SJSA1 (cell line): Measurements from ENCODE around the gene CLIC3. TPM values are rescaled to one million over a fixed set of nuclear protein-coding genes. Genes with fewer than 3 reads are reported as not detected.

Experiments used
- DNase-seq, 2 experiments: peaks; one replicate each; pipeline ENCODE4 v3.0.0-alpha.2; 2015 to 2020; ENCODE audit warnings: low spot score in 2 of 2, low read depth in 1 of 2
- H3K27ac ChIP-seq: fragments of 250-450 bp; sonication (Bioruptor Pico); 2 replicates; pipeline ENCODE4 v1.5.1; 2020; ENCODE audit warnings: mild to moderate bottlenecking, moderate library complexity
- H3K27me3 ChIP-seq: fragments of 250-450 bp; sonication (Bioruptor Pico); replicated peaks from 2 replicates; pipeline ENCODE4 v1.5.1; 2020; ENCODE audit warnings: mild to moderate bottlenecking, moderate library complexity
- H3K36me3 ChIP-seq: fragments of 250-450 bp; sonication (Bioruptor Pico); 2 replicates; pipeline ENCODE4 v1.5.1; 2020; ENCODE audit warnings: mild to moderate bottlenecking
- H3K4me1 ChIP-seq: fragments of 250-450 bp; sonication (Bioruptor Pico); replicated peaks from 2 replicates; pipeline ENCODE4 v1.6.1; 2021; ENCODE audit warnings: mild to moderate bottlenecking
- H3K4me3 ChIP-seq: fragments of 250-450 bp; sonication (Bioruptor Pico); 2 replicates; pipeline ENCODE4 v1.5.1; 2020; ENCODE audit warnings: mild to moderate bottlenecking
- H3K9me3 ChIP-seq: fragments of 250-450 bp; sonication (Bioruptor Pico); replicated peaks from 2 replicates; pipeline ENCODE4 v1.5.1; 2020; ENCODE audit warnings: mild to moderate bottlenecking
- total RNA-seq: library from RNA; depleted of rRNA; stranded (reverse); fragments of >200 nt; shearing (Covaris generic); gene quantifications from 2 replicates; pipeline ENCODE4 v1.2.3, GENCODE V29; 2014

Gene CLIC3
- total RNA-seq, 1 experiment from 2014 or later, result 0.89 TPM

GRCh38 chr9:136960938-136961275 lies 35.5 kb downstream of the CLIC3 start:
- Histone ChIP-seq H3K9me3 (no peaks in the 10 kb centered on the region), H3K27me3 (peaks cover 3% of the 10 kb centered on the region; the same call in 1 of the 2 replicates), H3K27ac (no peak overlapping the region), H3K36me3 (no peaks in the 10 kb centered on the region), H3K4me1 (no peaks in the 10 kb centered on the region), H3K4me3 (no peak overlapping the region)
- DNase-seq, result no peak

GRCh38 chr9:136960212-136960937 lies 36.0 kb downstream of the CLIC3 start:
- Histone ChIP-seq H3K4me3 (no peak overlapping the region), H3K36me3 (no peaks in the 10 kb centered on the region), H3K27ac (no peak overlapping the region), H3K9me3 (no peaks in the 10 kb centered on the region), H3K4me1 (no peaks in the 10 kb centered on the region), H3K27me3 (no peaks in the 10 kb centered on the region)
- no peak for DNase-seq

GRCh38 chr9:136958898-136959850 lies 37.2 kb downstream of the CLIC3 start:
- Histone ChIP-seq H3K27me3 (no peaks in the 10 kb centered on the region), H3K9me3 (no peaks in the 10 kb centered on the region), H3K4me3 (no peak overlapping the region), H3K36me3 (no peaks in the 10 kb centered on the region), H3K4me1 (no peaks in the 10 kb centered on the region), H3K27ac (no peak overlapping the region)
- DNase-seq, result no peak

DNA sequence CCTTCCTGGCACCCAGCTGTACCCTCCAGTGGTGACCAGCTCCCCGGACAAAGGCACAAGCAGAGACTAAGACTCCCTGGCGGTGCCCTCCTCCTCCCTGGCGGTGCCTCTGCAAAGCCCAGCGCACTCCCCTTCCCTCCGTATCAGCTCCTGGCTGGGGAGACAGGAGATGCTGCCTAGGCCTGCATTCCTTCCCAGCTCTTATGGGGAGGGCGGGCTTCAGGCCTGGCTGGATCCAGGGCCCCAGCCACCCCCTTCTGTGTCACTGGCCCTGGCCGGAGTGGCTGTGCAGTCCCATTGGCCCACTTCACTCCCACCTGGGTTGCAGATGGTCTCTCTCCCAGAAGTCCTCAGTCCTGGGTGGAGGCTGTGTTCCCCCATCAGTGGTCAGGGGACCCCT lies 37.9 kb downstream of the CLIC3 start:
- Histone ChIP-seq H3K36me3 (no peaks in the 10 kb centered on the region), H3K27ac (no peak overlapping the region), H3K27me3 (no peaks in the 10 kb centered on the region), H3K4me3 (no peak overlapping the region), H3K4me1 (no peaks in the 10 kb centered on the region), H3K9me3 (no peaks in the 10 kb centered on the region)
- no peak for DNase-seq

GRCh38 chr9:136957901-136958300 lies 38.5 kb downstream of the CLIC3 start:
- no peak overlapping the region for H3K4me3 ChIP-seq
- no peaks in the 10 kb centered on the region for H3K27me3 ChIP-seq
- no peaks in the 10 kb centered on the region for H3K4me1 ChIP-seq
- H3K36me3 ChIP-seq, result no peaks in the 10 kb centered on the region
- no peaks in the 10 kb centered on the region for H3K9me3 ChIP-seq
- no peak overlapping the region for H3K27ac ChIP-seq
- DNase-seq, result no peak

DNA sequence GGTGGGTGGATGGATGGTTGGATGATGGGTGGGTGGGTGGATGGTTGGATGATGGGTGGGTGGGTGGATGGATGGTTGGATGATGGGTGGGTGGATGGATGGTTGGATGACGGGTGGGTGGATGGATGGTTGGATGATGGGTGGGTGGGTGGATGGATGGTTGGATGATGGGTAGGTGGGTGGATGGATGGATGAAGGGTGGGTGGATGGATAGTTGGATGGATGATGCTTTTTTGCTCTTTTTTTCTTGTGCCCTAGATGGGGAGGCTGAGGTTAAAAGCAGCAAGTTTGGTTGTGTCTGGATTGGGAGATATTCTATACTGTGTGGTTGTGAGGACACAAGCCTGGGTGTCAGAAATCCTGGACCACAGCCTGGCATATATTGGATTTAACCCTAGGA lies 38.9 kb downstream of the CLIC3 start:
- Histone ChIP-seq H3K27me3 (no peaks in the 10 kb centered on the region), H3K27ac (no peak overlapping the region), H3K4me1 (no peaks in the 10 kb centered on the region), H3K36me3 (no peaks in the 10 kb centered on the region), H3K9me3 (no peaks in the 10 kb centered on the region), H3K4me3 (no peak overlapping the region)
- DNase-seq, result no peak

DNA sequence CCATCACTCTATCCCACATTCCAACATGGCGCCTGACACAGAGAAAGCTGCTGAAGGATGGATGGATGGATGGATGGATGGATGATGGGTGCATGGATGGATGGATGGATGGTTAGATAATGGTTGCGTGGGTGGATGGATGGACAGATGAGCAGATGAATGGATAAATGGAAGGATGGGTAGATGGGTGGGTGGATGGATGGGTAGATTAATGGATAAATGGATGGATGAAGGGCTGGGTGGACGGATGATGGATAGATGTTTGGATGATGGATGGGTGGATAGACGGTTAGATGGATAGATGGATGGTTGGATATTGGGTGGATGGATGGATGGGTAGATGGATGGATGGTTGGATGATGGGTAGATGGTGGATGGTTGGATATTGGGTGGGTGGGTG lies 39.8 kb downstream of the CLIC3 start:
- H3K4me1 ChIP-seq, result no peaks in the 10 kb centered on the region

DNA sequence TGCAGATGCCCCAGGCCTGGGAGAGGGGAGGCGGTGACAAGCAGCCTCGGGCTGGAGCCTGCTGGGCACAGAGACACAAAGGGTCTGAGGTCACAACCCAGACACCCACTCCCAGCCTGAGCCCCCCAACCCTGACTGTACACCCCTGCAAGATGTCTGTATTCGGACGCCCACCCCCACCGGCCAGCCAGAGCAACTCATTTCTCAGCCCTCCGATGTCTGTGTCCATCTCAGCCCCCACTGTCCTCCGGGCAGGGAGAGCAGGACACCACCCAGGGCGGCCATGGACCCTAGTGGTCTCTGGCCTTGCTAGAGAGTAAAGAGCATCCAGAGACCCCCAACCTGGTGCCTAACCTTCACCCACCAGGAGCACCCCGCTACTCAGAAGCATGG lies 40.4 kb downstream of the CLIC3 start:
- no peaks in the 10 kb centered on the region for H3K9me3 ChIP-seq
- no peak overlapping the region for H3K4me3 ChIP-seq
- no peaks in the 10 kb centered on the region for H3K27me3 ChIP-seq
- no peaks in the 10 kb centered on the region for H3K36me3 ChIP-seq
- no peaks in the 10 kb centered on the region for H3K4me1 ChIP-seq
- DNase-seq, result no peak
- no peak overlapping the region for H3K27ac ChIP-seq

More for the DNA sequence above, 39.8 kb downstream of the CLIC3 start:
- Histone ChIP-seq H3K9me3 (no peaks in the 10 kb centered on the region), H3K27ac (no peak overlapping the region), H3K27me3 (no peaks in the 10 kb centered on the region), H3K36me3 (no peaks in the 10 kb centered on the region), H3K4me3 (no peak overlapping the region)
- DNase-seq, result no peak

DNA sequence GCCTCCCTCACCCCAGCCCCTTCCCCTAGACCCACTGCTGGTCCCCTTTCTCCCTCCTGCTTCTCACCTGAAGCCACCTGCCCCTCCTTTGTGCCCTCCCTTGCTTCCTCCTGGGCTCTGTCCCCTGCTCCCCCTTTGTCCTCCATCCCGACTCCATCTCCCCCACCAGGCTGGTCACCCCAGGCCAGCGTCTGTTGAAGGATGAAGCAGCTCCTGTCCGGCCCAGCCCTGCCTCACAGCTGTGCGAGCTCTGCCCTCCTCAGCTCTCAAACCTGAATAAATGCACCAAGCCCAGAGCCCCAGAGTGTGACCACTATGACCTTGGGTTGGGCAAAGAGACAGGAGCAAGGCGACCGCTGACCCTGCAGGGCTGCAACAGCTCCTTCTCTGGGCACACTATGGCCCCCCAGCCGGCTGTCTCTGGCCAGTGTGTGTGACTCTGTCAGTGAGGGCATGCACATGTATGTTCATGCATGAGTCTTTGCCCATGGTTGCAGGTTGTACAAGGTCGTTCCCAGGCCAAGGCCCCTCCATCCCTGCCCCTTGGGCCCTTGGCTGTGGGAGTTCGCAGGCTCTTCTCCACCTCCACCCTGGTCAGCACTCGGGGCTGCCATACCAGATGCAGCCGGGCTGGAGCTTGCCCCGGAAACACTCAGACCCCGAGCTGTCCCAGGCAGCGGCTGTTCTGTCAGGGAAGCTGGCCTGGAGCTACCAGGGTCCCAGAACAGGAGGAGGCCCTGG lies 41.0 kb downstream of the CLIC3 start:
- Histone ChIP-seq H3K36me3 (no peaks in the 10 kb centered on the region), H3K4me3 (no peak overlapping the region), H3K9me3 (no peaks in the 10 kb centered on the region; the same call in 1 of the 2 replicates), H3K27ac (no peak overlapping the region), H3K27me3 (no peaks in the 10 kb centered on the region), H3K4me1 (peaks cover 2% of the 10 kb centered on the region)
- no peak for DNase-seq

- DNase-seq, result no peak
- Histone ChIP-seq H3K4me3 (no peak overlapping the region), H3K9me3 (no peaks in the 10 kb centered on the region; the same call in 1 of the 2 replicates), H3K4me1 (peaks cover 11% of the 10 kb centered on the region), H3K36me3 (no peaks in the 10 kb centered on the region), H3K27ac (no peak overlapping the region), H3K27me3 (no peaks in the 10 kb centered on the region)
Observed at GRCh38 chr9:136954270-136955083, 41.9 kb downstream of the CLIC3 start.

DNA sequence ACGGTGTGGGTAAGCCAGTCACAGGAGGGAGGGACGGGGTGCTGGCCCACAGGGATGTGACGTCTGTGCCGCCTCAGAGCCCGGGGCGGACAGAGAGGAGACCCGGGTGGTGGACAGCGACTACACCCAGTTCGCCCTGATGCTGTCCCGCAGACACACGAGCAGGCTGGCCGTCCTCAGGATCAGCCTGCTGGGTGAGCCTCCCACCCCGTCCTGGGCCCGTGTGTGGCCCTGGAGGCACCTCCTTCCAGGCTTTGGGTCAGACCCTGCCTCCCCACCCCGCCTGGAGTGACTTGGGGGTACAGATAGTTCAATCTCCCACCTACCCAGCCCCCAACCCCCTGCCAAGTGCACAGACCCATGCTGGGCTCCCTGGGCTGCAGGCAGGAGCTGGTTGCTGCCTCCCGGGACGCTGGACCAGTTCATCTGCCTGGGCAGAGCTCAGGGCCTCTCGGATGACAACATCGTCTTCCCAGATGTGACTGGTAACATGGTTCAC lies 42.5 kb downstream of the CLIC3 start:
- no peaks in the 10 kb centered on the region for H3K36me3 ChIP-seq
- H3K4me1 ChIP-seq, result peaks cover 12% of the 10 kb centered on the region
- no peak for DNase-seq
- H3K27me3 ChIP-seq, result no peaks in the 10 kb centered on the region
- no peak overlapping the region for H3K27ac ChIP-seq
- no peaks in the 10 kb centered on the region; the same call in 1 of the 2 replicates for H3K9me3 ChIP-seq
- H3K4me3 ChIP-seq, result no peak overlapping the region

GRCh38 chr9:136952876-136953770 lies 43.2 kb downstream of the CLIC3 start:
- Histone ChIP-seq H3K4me1 (peaks cover 15% of the 10 kb centered on the region), H3K27ac (no peak overlapping the region), H3K9me3 (no peaks in the 10 kb centered on the region; the same call in 1 of the 2 replicates), H3K27me3 (no peaks in the 10 kb centered on the region), H3K36me3 (no peaks in the 10 kb centered on the region), H3K4me3 (no peak overlapping the region)
- DNase-seq, result no peak
